Lower lobe of right lung (tissue), 2 donors: ENCODE results near the gene MRPL34. TPM values are rescaled to one million over a fixed set of nuclear protein-coding genes. Genes with fewer than 3 reads are reported as not detected.

Source experiments
- ATAC-seq, 2 donors: fragments of 200-7000 bp; cut with Tn5 transposase; one replicate each; pipeline ENCODE4 v1.9.1; 2020 to 2022; ENCODE audit warnings: mild to moderate bottlenecking in 2 of 2, moderate library complexity in 2 of 2
- DNase-seq: peaks from one replicate; pipeline ENCODE4 v3.0.0-alpha.2; 2020
- H3K27ac ChIP-seq: fragments of 200-600 bp; one replicate; pipeline ENCODE4 v1.8.0; 2022
- H3K27me3 ChIP-seq: fragments of 200-600 bp; one replicate; pipeline ENCODE4 v1.8.0; 2022; ENCODE audit warnings: low read depth
- H3K36me3 ChIP-seq: fragments of 200-600 bp; one replicate; pipeline ENCODE4 v1.8.0; 2022; ENCODE audit warnings: mild to moderate bottlenecking
- H3K4me1 ChIP-seq: fragments of 200-600 bp; one replicate; pipeline ENCODE4 v1.8.0; 2022
- H3K4me3 ChIP-seq: fragments of 200-600 bp; one replicate; pipeline ENCODE4 v1.8.0; 2022; ENCODE audit warnings: mild to moderate bottlenecking
- H3K9me3 ChIP-seq: fragments of 200-600 bp; one replicate; pipeline ENCODE4 v1.8.0; 2022
- CTCF ChIP-seq: fragments of 200-600 bp; IDR thresholded peaks from one replicate; pipeline ENCODE4 v1.8.0; 2022; ENCODE audit warnings: antibody characterized with exemption, mild to moderate bottlenecking
- intact Hi-C: fragments of 100-400 bp; cut with DNase I; formaldehyde crosslinking; loops from one replicate; pipeline ENCODE4 v1.11.0; 2022
- total RNA-seq: library from RNA; stranded (reverse); fragmentation: NEBNext Ultra II Directional; extraction: Animal tissue kit (Norgen Biotek cat#: 25700); gene quantifications from one replicate; pipeline ENCODE4 v1.2.1, GENCODE V29; 2021
- donor health status: DM: no; HTN: yes; CAD: no; lungs with severe emphysema.

MRPL34 gene
- total RNA-seq, 1 donor from 2014 or later = 68.3 TPM

GRCh38 chr19:17325881-17326594, 20.4 kb downstream of the MRPL34 start:
- no peak for TF ChIP-seq CTCF
- Histone ChIP-seq H3K4me1 (peaks cover 14% of the 10 kb centered on the region), H3K36me3 (peaks cover 12% of the 10 kb centered on the region), H3K4me3 (no peak overlapping the region), H3K27me3 (peaks cover 9% of the 10 kb centered on the region), H3K27ac (no peak overlapping the region), H3K9me3 (no peaks in the 10 kb centered on the region)
- ATAC-seq = no peak
- DNase-seq = no peak
- intact Hi-C loops = no loop called here

GRCh38 chr19:17326595-17326966, 20.9 kb downstream of the MRPL34 start:
- TF ChIP-seq CTCF = no peak
- no peak for ATAC-seq
- no peak overlapping the region for H3K27ac ChIP-seq

GRCh38 chr19:17327068-17327653, 21.5 kb downstream of the MRPL34 start:
- intact Hi-C loops = no loop called here
- Histone ChIP-seq H3K27ac (no peak overlapping the region), H3K36me3 (peaks cover 4% of the 10 kb centered on the region), H3K4me3 (no peak overlapping the region), H3K9me3 (no peaks in the 10 kb centered on the region), H3K27me3 (peaks cover 9% of the 10 kb centered on the region), H3K4me1 (peaks cover 14% of the 10 kb centered on the region)
- ATAC-seq = no peak
- no peak for TF ChIP-seq CTCF
- no peak for DNase-seq

More at GRCh38 chr19:17326595-17326966, 20.9 kb downstream of the MRPL34 start:
- H3K27me3 ChIP-seq = peaks cover 9% of the 10 kb centered on the region
- no peak for DNase-seq
- peaks cover 8% of the 10 kb centered on the region for H3K36me3 ChIP-seq
- H3K4me1 ChIP-seq = peaks cover 14% of the 10 kb centered on the region
- intact Hi-C loops = no loop called here
- H3K4me3 ChIP-seq = no peak overlapping the region
- H3K9me3 ChIP-seq = no peaks in the 10 kb centered on the region

GRCh38 chr19:17327654-17328516, 22.2 kb downstream of the MRPL34 start:
- H3K4me3 ChIP-seq = peak overlapping the region; percentile 53
- intact Hi-C loops = no loop called here
- H3K36me3 ChIP-seq = peaks cover 4% of the 10 kb centered on the region
- no peaks in the 10 kb centered on the region for H3K9me3 ChIP-seq
- peak; percentile 88 to 92 for ATAC-seq
- peaks cover 14% of the 10 kb centered on the region for H3K4me1 ChIP-seq
- peaks cover 9% of the 10 kb centered on the region for H3K27me3 ChIP-seq
- TF ChIP-seq CTCF = peak; percentile 29
- DNase-seq = peak; percentile 88
- H3K27ac ChIP-seq = peak overlapping the region; percentile 73

- ATAC-seq = peak in 1 of 2 donors; percentile 5
- no peak for DNase-seq
- Histone ChIP-seq H3K4me3 (peak overlapping the region; percentile 53), H3K36me3 (peaks cover 4% of the 10 kb centered on the region), H3K27ac (peak overlapping the region; percentile 73), H3K4me1 (peaks cover 17% of the 10 kb centered on the region), H3K27me3 (peaks cover 9% of the 10 kb centered on the region), H3K9me3 (no peaks in the 10 kb centered on the region)
- no peak for TF ChIP-seq CTCF
- intact Hi-C loops = no loop called here
Observed at GRCh38 chr19:17328517-17329365, 23.1 kb downstream of the MRPL34 start.
